GM12872 (cell line): Measurements from ENCODE around the gene TSPAN13.

Experiments
- CTCF ChIP-seq: IDR thresholded peaks from 3 replicates; pipeline ENCODE4 v1.5.1; 2011; ENCODE audit warnings: low read depth, mild to moderate bottlenecking, low read length, moderate library complexity; ENCODE audit not compliant: insufficient read depth

The TSPAN13 gene

GRCh38 chr7:16753932-16754855 is 639 bp downstream of the TSPAN13 start:
- TF ChIP-seq CTCF: no peak

GRCh38 chr7:16754856-16755317 is 1.3 kb downstream of the TSPAN13 start:
- TF ChIP-seq CTCF: no peak

- no peak for TF ChIP-seq CTCF
Measured at GRCh38 chr7:16755397-16755796, 1.8 kb downstream of the TSPAN13 start.

- no peak for TF ChIP-seq CTCF
Measured at GRCh38 chr7:16758036-16758435, 4.5 kb downstream of the TSPAN13 start.

GRCh38 chr7:16758631-16759611 is 5.4 kb downstream of the TSPAN13 start:
- no peak for TF ChIP-seq CTCF

- TF ChIP-seq CTCF: no peak
Measured at GRCh38 chr7:16759840-16760239, 6.3 kb downstream of the TSPAN13 start.

- TF ChIP-seq CTCF: no peak
Measured at GRCh38 chr7:16762177-16762576, 8.6 kb downstream of the TSPAN13 start.
